Measurements from ENCODE around the gene MGAT4A.
A peak's percentile ranks its signal among the peaks of the same experiment; 100 is the strongest.

The MGAT4A gene

DNA sequence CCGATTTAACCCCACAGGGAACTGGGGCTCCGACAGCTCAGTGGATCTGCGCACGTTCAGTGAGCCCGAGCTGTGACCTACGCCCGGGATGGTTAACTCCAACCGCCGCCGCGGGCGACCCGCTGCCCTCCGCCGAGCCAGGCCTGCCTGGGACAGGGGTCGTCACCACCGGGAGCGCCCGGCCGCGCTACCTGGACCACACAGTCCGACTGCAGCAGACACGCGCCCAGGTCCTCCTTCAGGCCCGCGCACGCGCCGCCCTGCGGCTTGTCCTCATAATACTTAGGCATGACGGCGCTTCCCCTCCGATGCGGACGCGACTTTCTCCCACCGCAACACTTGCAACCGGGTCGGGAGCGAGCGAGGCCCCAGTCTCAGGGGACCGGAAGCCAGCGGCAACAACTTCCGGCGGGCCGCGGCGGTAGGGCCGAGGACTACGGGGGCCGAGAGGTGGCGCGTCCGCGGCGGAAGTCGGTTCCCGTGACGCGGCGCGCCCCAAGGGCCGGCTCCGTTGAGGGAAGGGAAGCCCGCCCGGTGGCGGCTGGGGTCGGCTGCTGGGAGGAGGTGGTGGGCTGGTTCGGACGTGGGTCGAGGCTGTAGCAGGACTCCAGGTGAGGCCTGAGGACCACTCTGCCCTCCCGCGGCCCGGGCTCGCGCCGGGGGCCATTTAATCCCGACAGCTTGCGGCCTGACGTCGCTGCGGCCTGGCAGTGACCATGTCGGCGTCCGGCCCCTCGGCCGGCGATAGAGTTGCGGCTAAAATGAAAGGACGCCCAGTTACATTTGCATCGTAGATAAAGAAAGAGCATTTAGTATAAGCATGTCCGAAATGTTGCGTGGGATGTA, 122.6 kb downstream of the MGAT4A start, which contains the start of the genes COA5 and UNC50:
Gene COA5, minus strand, starts transcription at position 397 of the 846 bp plus-strand sequence. Its CDS starts 107 bp downstream, at position 290.
Gene UNC50, plus strand, starts transcription at position 474 of the 846 bp plus-strand sequence. CDS start 1,171 bp downstream, outside the sequence.
- TF ChIP-seq ZFX (IDR thresholded peaks at IDR 0.05) (peak; percentile 98), CTCF (conservative IDR thresholded peaks at IDR 0.05) (no peak)
- H3K27ac ChIP-seq = peak within 1 kb of the TSS; percentile 92

DNA sequence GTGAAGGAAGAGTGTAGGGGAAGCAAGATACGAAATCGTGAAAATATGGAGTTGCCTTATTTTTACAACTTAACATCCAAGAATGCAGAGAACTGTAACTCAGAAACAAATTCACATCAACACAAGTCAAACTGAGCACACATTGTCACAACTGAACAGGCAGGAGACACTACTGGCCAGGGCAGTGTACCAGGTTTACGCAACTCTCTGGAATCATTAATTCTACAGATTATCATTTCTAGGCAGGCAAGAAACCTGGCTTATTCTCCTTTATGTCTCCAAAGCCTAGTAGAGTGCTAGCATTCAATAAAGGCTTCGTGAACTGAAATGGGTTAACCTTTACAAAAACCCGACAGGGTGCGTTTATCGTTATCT, 123.2 kb downstream of the MGAT4A start:
- TF ChIP-seq ZFX (IDR thresholded peaks at IDR 0.05) = no peak
- no peak for TF ChIP-seq CTCF (conservative IDR thresholded peaks at IDR 0.05)
- peak overlapping the region; percentile 92 for H3K27ac ChIP-seq

DNA sequence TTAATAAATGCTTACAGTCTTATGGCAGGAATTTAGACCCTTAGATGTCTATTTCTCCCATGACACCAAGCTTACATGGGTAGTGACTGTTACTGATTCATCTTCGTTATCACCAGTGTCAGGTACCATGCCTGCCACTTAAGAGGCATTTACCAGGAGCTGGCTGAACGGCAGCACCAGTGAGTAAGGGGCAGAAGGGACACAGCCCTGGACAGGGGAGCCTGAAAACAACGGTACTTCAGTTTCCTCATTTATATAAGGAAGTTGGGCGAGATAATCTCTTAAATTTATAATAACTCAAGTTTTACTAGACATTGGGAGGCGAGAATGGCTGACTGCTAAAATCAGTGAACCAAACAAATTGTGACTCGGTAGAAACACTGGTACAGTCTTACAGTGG, 123.8 kb downstream of the MGAT4A start:
- TF ChIP-seq CTCF (conservative IDR thresholded peaks at IDR 0.05) (no peak), ZFX (IDR thresholded peaks at IDR 0.05) (no peak)
- H3K27ac ChIP-seq = no peak overlapping the region

DNA sequence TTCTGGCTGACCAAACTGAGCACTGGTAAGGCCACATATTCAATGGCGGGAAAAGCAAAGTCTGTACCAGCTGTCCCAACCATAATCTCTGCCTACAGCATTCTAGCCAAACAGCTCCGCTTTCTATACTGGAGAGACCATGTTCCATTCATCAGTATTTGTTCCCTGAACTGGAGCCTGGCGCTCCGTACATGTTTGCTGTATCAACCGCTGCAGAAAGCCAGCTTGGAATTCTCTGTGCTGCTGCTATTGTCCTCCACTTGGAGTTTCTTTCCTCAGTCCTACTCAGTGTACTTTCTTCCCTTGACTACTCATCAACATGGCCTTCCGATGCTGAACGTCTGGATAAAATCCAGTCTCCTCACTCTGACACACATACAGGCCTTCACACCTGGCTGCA, 124.5 kb downstream of the MGAT4A start:
- H3K27ac ChIP-seq = no peak overlapping the region; the same call in 1 of the 2 replicates
- TF ChIP-seq ZFX (IDR thresholded peaks at IDR 0.05) (no peak), CTCF (conservative IDR thresholded peaks at IDR 0.05) (no peak)

GRCh38 chr2:98605076-98605475, 125.9 kb downstream of the MGAT4A start:
- H3K27ac ChIP-seq = no peak overlapping the region
- TF ChIP-seq ZFX (IDR thresholded peaks at IDR 0.05) = no peak
- TF ChIP-seq CTCF (conservative IDR thresholded peaks at IDR 0.05) = no peak

- TF ChIP-seq ZFX (IDR thresholded peaks at IDR 0.05) (no peak), CTCF (conservative IDR thresholded peaks at IDR 0.05) (no peak)
- no peak overlapping the region for H3K27ac ChIP-seq
These were observed 126.4 kb downstream of the MGAT4A start for GRCh38 chr2:98604547-98604946.

GRCh38 chr2:98601532-98602132, 129.3 kb downstream of the MGAT4A start:
- TF ChIP-seq ZFX (IDR thresholded peaks at IDR 0.05) (no peak), CTCF (conservative IDR thresholded peaks at IDR 0.05) (peak; percentile 70)
- H3K27ac ChIP-seq = no peak overlapping the region
